Measurements from ENCODE around the gene MMP19. TPM values are rescaled to one million over a fixed set of nuclear protein-coding genes. Genes with fewer than 3 reads are reported as not detected.

MMP19 gene
- total RNA-seq, 4 donors from 2014 or later: 1.4 to 29.5 (median 7.2) TPM

DNA sequence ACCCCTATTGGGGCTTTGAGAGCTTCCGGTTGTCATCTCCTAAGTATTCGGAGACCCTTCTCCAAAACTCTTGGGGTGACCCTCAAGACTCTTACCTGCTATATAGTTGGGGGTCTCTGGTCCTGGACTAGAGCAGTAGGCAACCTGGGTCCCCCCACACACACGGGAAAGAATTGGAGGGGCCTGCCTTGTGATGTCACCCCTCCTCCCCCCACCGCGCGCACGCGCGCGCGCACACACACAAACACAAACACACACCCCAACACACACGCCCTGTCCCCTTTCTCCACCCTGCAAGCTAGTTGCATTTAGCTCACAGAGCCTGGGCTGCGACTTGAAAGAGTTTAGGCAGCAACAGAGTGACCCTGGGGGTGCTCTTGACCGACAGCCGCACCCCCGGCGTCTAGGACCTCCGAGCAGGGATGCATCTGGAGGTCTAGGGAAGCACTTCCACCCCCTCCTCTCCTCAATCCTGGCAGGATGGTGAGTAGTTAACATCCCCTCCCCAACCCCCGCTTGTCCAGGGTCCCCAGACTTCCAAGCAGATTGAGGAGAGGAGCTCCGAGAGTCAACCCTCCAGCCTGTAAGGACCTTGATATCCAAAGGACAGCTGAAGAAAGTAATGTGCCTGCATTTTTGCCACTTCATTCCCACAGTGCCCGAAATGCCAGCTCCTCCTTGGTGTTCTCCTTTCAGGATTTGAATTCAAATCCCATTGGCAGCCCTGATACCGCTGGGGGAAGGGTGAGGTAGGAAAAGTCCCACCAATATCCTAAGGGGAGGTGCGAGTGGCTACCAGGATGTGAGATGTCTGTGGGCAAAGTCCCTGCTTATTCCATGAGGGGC is 11.9 kb downstream of the MMP19 start:
- Histone ChIP-seq H3K4me3 (peak overlapping the region; percentile 75 to 83), H3K36me3 (peaks cover 0 to 16% of the 10 kb centered on the region in 2 donors), H3K9me3 (no peaks in the 10 kb centered on the region), H3K27me3 (no peaks in the 10 kb centered on the region), H3K27ac (peak overlapping the region; percentile 66 to 91 (median 88)), H3K4me1 (peaks cover 0 to 61% (median 25%) of the 10 kb centered on the region in 3 donors)
- peak; percentile 29 for ATAC-seq
- 0 to 8% methylated on average over 3 to 4 of the region's 23 CpGs for WGBS, 2 donors (ENCODE audit: low coverage in 1 of 2)
- TF ChIP-seq, protein P1, sequence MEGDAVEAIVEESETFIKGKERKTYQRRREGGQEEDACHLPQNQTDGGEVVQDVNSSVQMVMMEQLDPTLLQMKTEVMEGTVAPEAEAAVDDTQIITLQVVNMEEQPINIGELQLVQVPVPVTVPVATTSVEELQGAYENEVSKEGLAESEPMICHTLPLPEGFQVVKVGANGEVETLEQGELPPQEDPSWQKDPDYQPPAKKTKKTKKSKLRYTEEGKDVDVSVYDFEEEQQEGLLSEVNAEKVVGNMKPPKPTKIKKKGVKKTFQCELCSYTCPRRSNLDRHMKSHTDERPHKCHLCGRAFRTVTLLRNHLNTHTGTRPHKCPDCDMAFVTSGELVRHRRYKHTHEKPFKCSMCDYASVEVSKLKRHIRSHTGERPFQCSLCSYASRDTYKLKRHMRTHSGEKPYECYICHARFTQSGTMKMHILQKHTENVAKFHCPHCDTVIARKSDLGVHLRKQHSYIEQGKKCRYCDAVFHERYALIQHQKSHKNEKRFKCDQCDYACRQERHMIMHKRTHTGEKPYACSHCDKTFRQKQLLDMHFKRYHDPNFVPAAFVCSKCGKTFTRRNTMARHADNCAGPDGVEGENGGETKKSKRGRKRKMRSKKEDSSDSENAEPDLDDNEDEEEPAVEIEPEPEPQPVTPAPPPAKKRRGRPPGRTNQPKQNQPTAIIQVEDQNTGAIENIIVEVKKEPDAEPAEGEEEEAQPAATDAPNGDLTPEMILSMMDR (IDR thresholded peaks at IDR 0.05): no peak
- peak; percentile 33 to 49 for TF ChIP-seq POLR2A (IDR thresholded peaks at IDR 0.05)
- peak; percentile 55 for TF ChIP-seq POLR2AphosphoS5 (IDR thresholded peaks at IDR 0.05)

DNA sequence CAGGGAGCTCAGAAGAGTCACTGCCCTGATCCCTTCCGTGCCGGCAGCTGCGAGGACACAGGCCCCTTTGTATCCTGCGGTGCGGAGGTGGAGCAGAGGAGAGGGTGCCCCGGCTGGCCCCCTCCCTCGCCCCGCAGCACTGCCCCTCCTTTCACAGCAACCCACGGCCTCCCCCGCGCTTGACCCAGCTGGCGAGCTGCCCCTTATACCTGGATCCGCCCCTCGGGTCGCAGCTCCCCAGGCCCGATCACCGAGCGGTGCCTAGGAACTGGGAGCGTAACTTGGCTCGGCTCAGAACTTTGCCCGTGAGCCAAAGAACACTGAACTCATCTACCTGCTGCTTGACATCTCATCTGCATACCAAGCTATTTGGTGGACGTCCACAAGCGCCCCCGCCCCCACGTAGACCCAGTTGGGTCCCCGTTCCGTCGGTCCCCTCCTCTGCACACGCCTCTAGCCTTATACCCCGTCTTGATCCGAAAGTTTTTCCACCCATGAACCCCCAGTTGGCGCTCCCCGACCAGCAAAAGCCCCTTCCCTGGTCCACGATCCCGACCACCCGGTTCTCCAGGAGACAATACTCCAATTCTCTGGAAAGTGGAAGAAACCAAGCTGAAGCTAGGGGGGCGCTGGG is 12.7 kb downstream of the MMP19 start:
- 0% methylated on average over 2 to 5 of the region's 37 CpGs for WGBS, 2 donors (ENCODE audit: low coverage in 1 of 2)
- H3K9me3 ChIP-seq: no peaks in the 10 kb centered on the region
- TF ChIP-seq, protein P1 (IDR thresholded peaks at IDR 0.05): no peak
- TF ChIP-seq POLR2A (IDR thresholded peaks at IDR 0.05) (no peak), EP300 (IDR thresholded peaks at IDR 0.05) (no peak), POLR2AphosphoS5 (IDR thresholded peaks at IDR 0.05) (no peak)
- H3K4me3 ChIP-seq: peak overlapping the region; percentile 75 to 83
- H3K27ac ChIP-seq: peak overlapping the region; percentile 66 to 91 (median 88)
- H3K36me3 ChIP-seq: peaks cover 0 to 15% of the 10 kb centered on the region in 2 donors
- peak; percentile 19 for ATAC-seq
- no peaks in the 10 kb centered on the region for H3K27me3 ChIP-seq
- peaks cover 0 to 69% (median 25%) of the 10 kb centered on the region in 3 donors for H3K4me1 ChIP-seq

DNA sequence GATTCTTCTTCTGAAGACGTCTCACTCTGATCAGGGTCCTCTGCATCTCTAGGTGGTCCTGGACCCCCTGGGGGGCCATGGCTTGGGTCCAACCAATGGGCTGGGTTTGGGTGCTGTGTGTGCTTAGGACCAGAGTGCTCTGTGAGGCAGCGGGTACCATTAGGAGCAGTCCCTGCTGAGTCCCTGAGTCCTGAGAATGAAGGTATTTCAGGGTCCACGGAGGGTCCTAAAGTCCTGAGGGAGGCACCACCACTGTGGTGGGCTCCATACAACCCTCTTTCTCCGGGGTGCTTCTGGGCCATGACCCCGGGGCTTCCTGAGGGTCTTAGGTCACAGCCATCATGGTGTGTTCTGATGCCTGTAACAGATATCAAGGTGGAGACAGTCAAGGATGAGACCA is 14.4 kb downstream of the MMP19 start:
- Histone ChIP-seq H3K4me1 (peaks cover 0 to 79% (median 25%) of the 10 kb centered on the region in 3 donors), H3K27ac (peak overlapping the region in 3 of 4 donors; percentile 86 to 92 (median 91)), H3K9me3 (no peaks in the 10 kb centered on the region), H3K4me3 (peak overlapping the region in 1 of 2 donors; percentile 75), H3K27me3 (no peaks in the 10 kb centered on the region), H3K36me3 (peaks cover 0 to 12% of the 10 kb centered on the region in 2 donors)
- 75% methylated on average over 2 of the region's 5 CpGs; no CpG with 5 or more reads in 1 of the 2 donors for WGBS, 2 donors (ENCODE audit: low coverage in 1 of 2)
- TF ChIP-seq POLR2AphosphoS5 (IDR thresholded peaks at IDR 0.05): no peak
- no peak for TF ChIP-seq POLR2A (IDR thresholded peaks at IDR 0.05)
- no peak for TF ChIP-seq EP300 (IDR thresholded peaks at IDR 0.05)
- TF ChIP-seq, protein P1 (IDR thresholded peaks at IDR 0.05): no peak
- ATAC-seq: no peak

DNA sequence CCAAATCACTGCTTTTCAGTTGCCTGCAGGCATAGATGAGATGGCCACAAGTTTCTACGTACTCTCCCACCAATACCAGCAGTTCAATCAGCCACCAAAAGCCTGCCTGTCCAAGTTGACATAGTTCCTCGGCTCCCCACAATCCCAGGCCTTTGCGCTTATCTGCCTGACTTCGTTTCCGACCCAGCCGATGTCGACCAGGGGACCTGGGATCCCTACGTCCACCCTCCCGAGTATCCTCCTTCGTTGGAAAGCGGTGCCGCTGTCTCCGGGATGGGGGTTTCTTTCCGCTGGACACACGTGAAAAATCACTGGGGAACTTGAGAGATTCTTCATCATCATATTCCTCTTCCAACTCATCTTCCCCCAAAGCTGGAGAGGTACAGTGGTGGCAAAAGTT is 14.9 kb downstream of the MMP19 start:
- Histone ChIP-seq H3K27me3 (no peaks in the 10 kb centered on the region), H3K36me3 (peaks cover 0 to 14% of the 10 kb centered on the region in 2 donors), H3K4me3 (no peak overlapping the region), H3K27ac (peak overlapping the region in 3 of 4 donors; percentile 33 to 91 (median 86)), H3K9me3 (no peaks in the 10 kb centered on the region), H3K4me1 (peaks cover 0 to 76% (median 25%) of the 10 kb centered on the region in 3 donors)
- TF ChIP-seq POLR2A (IDR thresholded peaks at IDR 0.05): no peak
- TF ChIP-seq EP300 (IDR thresholded peaks at IDR 0.05): no peak
- TF ChIP-seq, protein P1 (IDR thresholded peaks at IDR 0.05): no peak
- TF ChIP-seq POLR2AphosphoS5 (IDR thresholded peaks at IDR 0.05): no peak
- no peak for ATAC-seq
- 91% methylated on average over 6 to 15 of the region's 15 CpGs for WGBS, 2 donors (ENCODE audit: low coverage in 1 of 2)

Measured in gastroesophageal sphincter (tissue), 4 donors.